ENCODE results near the gene STARD10.

GRCh38 chr11:72818971-72819370 is 25.1 kb upstream of the STARD10 start:
- TF ChIP-seq CTCF (IDR thresholded peaks at IDR 0.05; ENCODE audit: extremely low read depth in 1 of 2, insufficient read depth in 1 of 2, low read depth in 1 of 2, low read length in 2 of 2) (no peak), POLR2A (IDR thresholded peaks at IDR 0.05; ENCODE audit: low read depth, low read length) (no peak)
